ENCODE measurements around the gene GLIPR1L2.

GRCh38 chr12:75478116-75478794 is 87.4 kb downstream of the GLIPR1L2 start:
- TF ChIP-seq EZH2 (IDR thresholded peaks at IDR 0.05; ENCODE audit: borderline replicate concordance, low read depth, low read length, poor library complexity, severe bottlenecking) (no peak), CTCF (conservative IDR thresholded peaks at IDR 0.05; ENCODE audit: low read depth, low read length) (no peak)

Measured in A673 (cell line).